Panc1 (cell line): ENCODE measurements around the gene FBXO17. TPM values are rescaled to one million over a fixed set of nuclear protein-coding genes. Genes with fewer than 3 reads are reported as not detected.
"Not testable (repeated sequence)": the region's sequence is repeated elsewhere in the genome, so short reads cannot be mapped to it uniquely, and the experiment has no call there.

Experiments used
- ATAC-seq: fragments of 200-7000 bp; cut with Tn5 transposase; 2 replicates; pipeline ENCODE4 v1.9.1; 2020; ENCODE audit warnings: mild to moderate bottlenecking, moderate library complexity
- BruUV-seq: library from RNA; stranded (reverse); fragments of 400-500 nt; replicated peaks from 2 replicates; lab custom pipeline; 2021; lab: Mats Ljungman, UMichigan
- CTCF ChIA-PET: fragments of 300-600 bp; sonication (Branson Sonifier 250); formaldehyde crosslinking; loops from one replicate; lab custom pipeline; 2022; ENCODE audit warnings: antibody characterized with exemption; lab: Charles Lee
- POLR2A ChIA-PET: fragments of 300-600 bp; sonication (Branson Sonifier 250); formaldehyde crosslinking; loops from one replicate; lab custom pipeline; 2022; ENCODE audit warnings: antibody characterized with exemption; lab: Charles Lee
- DNase-seq: peaks from one replicate; pipeline ENCODE4 v3.0.0-alpha.2; 2010; ENCODE audit warnings: low read depth, low spot score
- H3K27ac ChIP-seq: 2 replicates; pipeline ENCODE4 v1.5.1; 2011; ENCODE audit warnings: mild to moderate bottlenecking, low read length, inconsistent platforms
- H3K27me3 ChIP-seq: fragments of 200-500 bp; sonication (Bioruptor generic); 2 replicates; pipeline ENCODE4 v1.6.0; 2014; ENCODE audit warnings: low read length, inconsistent platforms; ENCODE audit not compliant: control insufficient read depth, insufficient read depth
- H3K36me3 ChIP-seq: fragments of 200-500 bp; sonication (Bioruptor generic); 2 replicates; pipeline ENCODE4 v1.5.1; 2014; ENCODE audit warnings: inconsistent platforms, mild to moderate bottlenecking, low read length, moderate library complexity; ENCODE audit not compliant: control insufficient read depth, insufficient read depth
- H3K4me1 ChIP-seq: 2 replicates; pipeline ENCODE4 v1.5.1; 2011; ENCODE audit warnings: inconsistent platforms, mild to moderate bottlenecking, low read length, moderate library complexity; ENCODE audit not compliant: control insufficient read depth, insufficient read depth
- H3K4me3 ChIP-seq, 2 experiments: 2 replicates each; pipeline ENCODE4 v1.5.1; 2011 to 2012; ENCODE audit warnings: low read depth in 2 of 2, low read length in 2 of 2, mild to moderate bottlenecking in 2 of 2, inconsistent platforms in 1 of 2, moderate library complexity in 1 of 2
- H3K9me3 ChIP-seq: fragments of 200-500 bp; sonication (Bioruptor generic); 2 replicates; pipeline ENCODE4 v1.5.1; 2014; ENCODE audit warnings: low read depth, mild to moderate bottlenecking, inconsistent platforms, low read length, moderate library complexity; ENCODE audit not compliant: control insufficient read depth, insufficient read depth
- POLR2AphosphoS5 ChIP-seq: IDR thresholded peaks from 2 replicates; pipeline ENCODE4 v1.6.1; 2012; ENCODE audit warnings: mild to moderate bottlenecking, low read depth, low read length, moderate library complexity
- SIN3A ChIP-seq: IDR thresholded peaks from 2 replicates; pipeline ENCODE4 v1.6.1; 2012; ENCODE audit warnings: low read depth, mild to moderate bottlenecking, low read length, moderate library complexity, borderline replicate concordance; ENCODE audit not compliant: insufficient read depth
- TCF7L2 ChIP-seq: IDR thresholded peaks from 2 replicates; pipeline ENCODE4 v1.6.1; 2011; ENCODE audit warnings: mild to moderate bottlenecking, low read depth, low read length, inconsistent platforms
- in situ Hi-C: cut with HindIII; loops from 2 replicates; pipeline ENCODE4 v1.10.0; 2016; ENCODE audit warnings: low sequenced_read_pairs, low pct_unique_long_range_greater_than_20kb
- intact Hi-C: fragments of 100-400 bp; cut with micrococcal nuclease; formaldehyde crosslinking; loops from one replicate; pipeline ENCODE4 v1.10.0; 2022; ENCODE audit not compliant: unreplicated experiment
- total RNA-seq: library from RNA; stranded (reverse); gene quantifications from one replicate; pipeline ENCODE4 v1.2.1, GENCODE V29; 2021; ENCODE audit not compliant: unreplicated experiment
- TF ChIP-seq, protein P1 (sequence below): fragments of 450-650 bp; IDR thresholded peaks from 2 replicates; pipeline ENCODE4 v1.5.1; 2017; ENCODE audit warnings: mild to moderate bottlenecking
- TF ChIP-seq, protein P2 (sequence below), 2 experiments: IDR thresholded peaks; 2 replicates each; pipeline ENCODE4 v1.6.1; 2011 to 2012; ENCODE audit warnings: low read depth in 2 of 2, control low read depth in 1 of 2, low read length in 1 of 2, mild to moderate bottlenecking in 1 of 2, moderate library complexity in 1 of 2; ENCODE audit not compliant: insufficient read depth in 1 of 2

The FBXO17 gene
- total RNA-seq, 1 experiment from 2014 or later, result 411 TPM

DNA sequence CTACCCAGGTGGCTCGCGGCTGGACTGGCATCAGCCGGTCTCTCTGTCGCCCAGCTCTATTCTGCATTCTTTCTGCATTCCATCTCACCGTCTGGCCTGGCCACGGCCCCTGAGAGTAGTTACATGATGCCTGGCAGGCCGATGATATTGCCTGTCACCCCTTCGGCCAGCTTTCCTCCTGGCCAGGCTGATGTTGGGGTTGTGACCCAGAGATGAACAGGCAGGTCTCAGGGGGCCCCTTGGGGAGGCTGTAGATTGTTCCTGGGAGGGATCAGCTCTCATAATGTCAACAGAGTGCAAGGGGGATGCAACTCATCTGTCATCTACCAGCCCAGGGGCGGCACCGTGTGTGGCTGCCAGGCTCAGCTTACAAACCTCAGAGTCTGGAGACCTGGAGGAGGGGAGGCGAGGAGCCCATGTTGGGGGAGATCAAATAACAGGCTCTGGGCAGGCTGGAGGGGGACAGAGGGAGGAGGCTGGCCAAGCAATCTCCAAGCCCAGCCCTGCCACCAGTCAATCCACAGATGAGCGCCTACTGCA, 13.6 kb upstream of the FBXO17 start:
- Histone ChIP-seq H3K27ac (peak overlapping the region; percentile 2), H3K27me3 (no peaks in the 10 kb centered on the region), H3K4me3 (no peak overlapping the region), H3K36me3 (no peaks in the 10 kb centered on the region), H3K9me3 (no peaks in the 10 kb centered on the region), H3K4me1 (peaks cover 14% of the 10 kb centered on the region)
- DNase-seq, result no peak
- in situ Hi-C loops, result loop anchor here (25.0 kb wide), 1 partner anchor 948 kb away; the partner anchor contains the start of gene FCGBP
- TF ChIP-seq POLR2AphosphoS5, result no peak
- TF ChIP-seq, protein P1, sequence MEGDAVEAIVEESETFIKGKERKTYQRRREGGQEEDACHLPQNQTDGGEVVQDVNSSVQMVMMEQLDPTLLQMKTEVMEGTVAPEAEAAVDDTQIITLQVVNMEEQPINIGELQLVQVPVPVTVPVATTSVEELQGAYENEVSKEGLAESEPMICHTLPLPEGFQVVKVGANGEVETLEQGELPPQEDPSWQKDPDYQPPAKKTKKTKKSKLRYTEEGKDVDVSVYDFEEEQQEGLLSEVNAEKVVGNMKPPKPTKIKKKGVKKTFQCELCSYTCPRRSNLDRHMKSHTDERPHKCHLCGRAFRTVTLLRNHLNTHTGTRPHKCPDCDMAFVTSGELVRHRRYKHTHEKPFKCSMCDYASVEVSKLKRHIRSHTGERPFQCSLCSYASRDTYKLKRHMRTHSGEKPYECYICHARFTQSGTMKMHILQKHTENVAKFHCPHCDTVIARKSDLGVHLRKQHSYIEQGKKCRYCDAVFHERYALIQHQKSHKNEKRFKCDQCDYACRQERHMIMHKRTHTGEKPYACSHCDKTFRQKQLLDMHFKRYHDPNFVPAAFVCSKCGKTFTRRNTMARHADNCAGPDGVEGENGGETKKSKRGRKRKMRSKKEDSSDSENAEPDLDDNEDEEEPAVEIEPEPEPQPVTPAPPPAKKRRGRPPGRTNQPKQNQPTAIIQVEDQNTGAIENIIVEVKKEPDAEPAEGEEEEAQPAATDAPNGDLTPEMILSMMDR, result no peak
- TF ChIP-seq TCF7L2, result no peak
- TF ChIP-seq, protein P2, sequence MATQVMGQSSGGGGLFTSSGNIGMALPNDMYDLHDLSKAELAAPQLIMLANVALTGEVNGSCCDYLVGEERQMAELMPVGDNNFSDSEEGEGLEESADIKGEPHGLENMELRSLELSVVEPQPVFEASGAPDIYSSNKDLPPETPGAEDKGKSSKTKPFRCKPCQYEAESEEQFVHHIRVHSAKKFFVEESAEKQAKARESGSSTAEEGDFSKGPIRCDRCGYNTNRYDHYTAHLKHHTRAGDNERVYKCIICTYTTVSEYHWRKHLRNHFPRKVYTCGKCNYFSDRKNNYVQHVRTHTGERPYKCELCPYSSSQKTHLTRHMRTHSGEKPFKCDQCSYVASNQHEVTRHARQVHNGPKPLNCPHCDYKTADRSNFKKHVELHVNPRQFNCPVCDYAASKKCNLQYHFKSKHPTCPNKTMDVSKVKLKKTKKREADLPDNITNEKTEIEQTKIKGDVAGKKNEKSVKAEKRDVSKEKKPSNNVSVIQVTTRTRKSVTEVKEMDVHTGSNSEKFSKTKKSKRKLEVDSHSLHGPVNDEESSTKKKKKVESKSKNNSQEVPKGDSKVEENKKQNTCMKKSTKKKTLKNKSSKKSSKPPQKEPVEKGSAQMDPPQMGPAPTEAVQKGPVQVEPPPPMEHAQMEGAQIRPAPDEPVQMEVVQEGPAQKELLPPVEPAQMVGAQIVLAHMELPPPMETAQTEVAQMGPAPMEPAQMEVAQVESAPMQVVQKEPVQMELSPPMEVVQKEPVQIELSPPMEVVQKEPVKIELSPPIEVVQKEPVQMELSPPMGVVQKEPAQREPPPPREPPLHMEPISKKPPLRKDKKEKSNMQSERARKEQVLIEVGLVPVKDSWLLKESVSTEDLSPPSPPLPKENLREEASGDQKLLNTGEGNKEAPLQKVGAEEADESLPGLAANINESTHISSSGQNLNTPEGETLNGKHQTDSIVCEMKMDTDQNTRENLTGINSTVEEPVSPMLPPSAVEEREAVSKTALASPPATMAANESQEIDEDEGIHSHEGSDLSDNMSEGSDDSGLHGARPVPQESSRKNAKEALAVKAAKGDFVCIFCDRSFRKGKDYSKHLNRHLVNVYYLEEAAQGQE (IDR thresholded peaks at IDR 0.05; ENCODE audit: insufficient read depth in 1 of 2, low read depth in 2 of 2, low read length in 1 of 2), result 0 out of 4 replicates have a peak, but pooled peaks of 1 of the 2 experiments have one; percentile 32
- no peak for TF ChIP-seq SIN3A
- ChIA-PET POLR2A (interaction anchor here (0.6 to 1.2 kb wide), 6 partner anchors 8 to 791 kb away, joined by 3 to 6 read pairs (median 3); partner anchors contain the start of gene FBXO17), CTCF (interaction anchor here (0.6 to 4.8 kb wide), 9 partner anchors 9 to 1228 kb away, joined by 3 to 36 read pairs (median 4); partner anchors contain the start of gene FBXO17)
- peak; percentile 80 for ATAC-seq
- intact Hi-C loops, result no loop called here
- no TSS peak for BruUV-seq

DNA sequence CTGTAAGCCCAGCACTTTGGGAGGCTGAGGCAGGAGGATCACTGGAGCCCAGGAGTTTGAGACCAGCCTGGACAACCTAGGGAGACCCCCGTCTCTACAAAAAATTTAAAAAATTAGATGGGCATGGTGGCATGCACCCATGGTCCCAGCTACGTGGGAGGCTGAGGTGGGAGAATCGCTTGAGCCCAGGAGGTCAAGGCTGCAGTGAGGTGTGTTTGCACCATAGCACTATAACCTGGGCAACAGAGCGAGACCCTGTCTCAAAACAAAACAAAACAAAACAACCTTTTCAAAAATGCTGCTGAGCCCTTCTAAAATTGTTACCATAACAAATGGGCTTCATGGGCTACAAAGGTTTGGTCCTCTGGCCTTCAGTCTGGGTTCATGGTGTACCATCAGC, 13.1 kb upstream of the FBXO17 start:
- ATAC-seq, result peak; percentile 3
- H3K36me3 ChIP-seq, DNase-seq, BruUV-seq, H3K4me3 ChIP-seq, H3K27me3 ChIP-seq, intact Hi-C loops, H3K9me3 ChIP-seq: not testable (repeated sequence)
- Histone ChIP-seq H3K27ac (peak overlapping the region; percentile 2; the same call in 1 of the 2 replicates), H3K4me1 (peaks cover 14% of the 10 kb centered on the region)
- in situ Hi-C loops, result loop anchor here (25.0 kb wide), 1 partner anchor 949 kb away; the partner anchor contains the start of gene FCGBP
- ChIA-PET CTCF (interaction anchor here (0.6 to 4.8 kb wide), 8 partner anchors 9 to 68 kb away, joined by 3 to 36 read pairs (median 4); partner anchors contain the start of gene FBXO17), POLR2A (interaction anchor here (0.6 to 1.2 kb wide), 8 partner anchors 9 to 977 kb away, joined by 3 to 15 read pairs (median 4); partner anchors contain the start of gene FBXO17)

DNA sequence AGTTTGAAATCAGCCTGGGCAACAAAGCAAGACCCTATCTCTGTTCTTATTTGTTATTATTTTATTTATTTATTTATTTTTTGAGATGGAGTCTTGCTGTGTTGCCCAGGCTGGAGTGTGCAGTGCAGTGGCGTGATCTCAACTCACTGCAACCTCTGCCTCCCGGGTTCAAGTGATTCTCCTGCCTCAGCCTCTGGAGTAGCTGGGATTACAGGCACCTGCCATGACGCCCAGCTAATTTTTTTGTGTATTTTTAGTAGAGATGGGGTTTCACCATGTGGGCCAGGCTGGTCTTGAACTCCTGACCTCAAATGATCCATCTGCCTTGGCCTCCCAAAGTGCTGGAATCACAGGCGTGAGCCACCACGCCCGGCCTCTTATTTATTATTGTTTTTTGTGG, 12.2 kb upstream of the FBXO17 start:
- ATAC-seq, BruUV-seq, intact Hi-C loops, H3K9me3 ChIP-seq, H3K27ac ChIP-seq, H3K27me3 ChIP-seq, DNase-seq, H3K36me3 ChIP-seq, H3K4me3 ChIP-seq: not testable (repeated sequence)
- peaks cover 14% of the 10 kb centered on the region for H3K4me1 ChIP-seq
- POLR2A ChIA-PET, result interaction anchor here (1.2 kb wide), 1 partner anchor 12 kb away, joined by 3 read pairs; the partner anchor contains the start of gene FBXO17
- CTCF ChIA-PET, result interaction anchor here (0.6 to 4.8 kb wide), 2 partner anchors 12 to 777 kb away, joined by 4 to 36 read pairs; partner anchors contain the start of gene FBXO17
- in situ Hi-C loops, result loop anchor here (25.0 kb wide), 1 partner anchor 950 kb away; the partner anchor contains the start of gene FCGBP
